Measurements from ENCODE around the gene ADARB2.

GRCh38 chr10:1166828-1167275, 570.5 kb downstream of the ADARB2 start:
- TF ChIP-seq CTCF (IDR thresholded peaks at IDR 0.05), result no peak
- TF ChIP-seq POLR2A (IDR thresholded peaks at IDR 0.05), result no peak
